Aorta (tissue), 5 donors: ENCODE data around the gene SLC5A2. TPM values are rescaled to one million over a fixed set of nuclear protein-coding genes. Genes with fewer than 3 reads are reported as not detected.

ENCODE experiments used
- ATAC-seq: fragments of 200-7000 bp; cut with Tn5 transposase; one replicate; pipeline ENCODE4 v1.9.1; 2022; ENCODE audit warnings: moderate library complexity; ENCODE audit not compliant: low FRiP score
- DNase-seq, 2 donors: peaks; one replicate each; pipeline ENCODE4 v3.0.0-alpha.2; 2020
- H3K27ac ChIP-seq, 2 donors: one replicate each; pipeline ENCODE4 v1.5.1; 2013; ENCODE audit warnings: low read length in 2 of 2, mild to moderate bottlenecking in 2 of 2, moderate library complexity in 2 of 2, control low read depth in 1 of 2, inconsistent platforms in 1 of 2, low read depth in 1 of 2
- H3K27me3 ChIP-seq, 2 donors: one replicate each; pipeline ENCODE4 v1.6.1; 2013; ENCODE audit warnings: control low read depth in 1 of 2, low read length in 1 of 2, mild to moderate bottlenecking in 1 of 2, moderate library complexity in 1 of 2; ENCODE audit not compliant: insufficient read depth in 2 of 2, control insufficient read depth in 1 of 2
- H3K36me3 ChIP-seq, 2 donors: one replicate each; pipeline ENCODE4 v1.6.1; 2013; ENCODE audit warnings: control low read depth in 1 of 2, low read length in 1 of 2, mild to moderate bottlenecking in 1 of 2; ENCODE audit not compliant: insufficient read depth in 2 of 2, control insufficient read depth in 1 of 2
- H3K4me1 ChIP-seq, 2 donors: one replicate each; pipeline ENCODE4 v1.6.1; 2013; ENCODE audit warnings: low read length in 2 of 2, control low read depth in 1 of 2, mild to moderate bottlenecking in 1 of 2, moderate library complexity in 1 of 2; ENCODE audit not compliant: insufficient read depth in 2 of 2, control insufficient read depth in 1 of 2
- H3K4me3 ChIP-seq, 2 donors: one replicate each; pipeline ENCODE4 v1.5.1; 2013; ENCODE audit warnings: low read length in 2 of 2, control low read depth in 1 of 2, mild to moderate bottlenecking in 1 of 2
- H3K9me3 ChIP-seq: one replicate; pipeline ENCODE4 v1.6.1; 2013; ENCODE audit warnings: mild to moderate bottlenecking, low read length; ENCODE audit not compliant: control insufficient read depth
- WGBS, 2 donors: extraction: QIAGEN DNeasy Blood & Tissue Kit; methylation state at CpG; one replicate each; pipeline ENCODE4 v1.1.7; 2013; 5-methylcytosine and 5-hydroxymethylcytosine counted together
- intact Hi-C, 2 donors: fragments of 100-400 bp; cut with DNase I; formaldehyde crosslinking; loops; one replicate each; pipeline versions ENCODE4 v1.14.2 to v1.15.0; 2022
- polyA plus RNA-seq, 2 donors: library from polyadenylated mRNA; stranded (reverse); fragments of 200-250 nt; gene quantifications; one replicate each; pipeline ENCODE4 v1.2.3, GENCODE V29; 2013
- total RNA-seq, 2 donors: library from RNA; stranded (reverse); fragmentation: NEBNext Ultra II Directional; extraction: Animal tissue kit (Norgen Biotek cat#: 25700); gene quantifications; one replicate each; pipeline ENCODE4 v1.2.1, GENCODE V29; 2021
- donor health status: healthy with polysubstance abuse.
- donor health status: Bipolar disorder and iron deficiency.
- donor health status: DM: no; HTN: no; CAD: no.
- donor health status: DM: no; HTN: no; CAD: no.
- donor health status: DM: yes; HTN: yes; CAD: no.

SLC5A2 gene
- total and polyA plus RNA-seq, 4 donors = 0.24 to 2.3 (median 0.65) TPM; not detected in 1

GRCh38 chr16:31471875-31472708 lies 10.8 kb upstream of the SLC5A2 start, which contains the start of gene TGFB1I1:
Gene TGFB1I1, plus strand, starts transcription at chr16:31472152. Its CDS starts 37 bp downstream, at chr16:31472189.
- intact Hi-C loops = no loop called here
- H3K27me3 ChIP-seq = no peaks in the 10 kb centered on the region
- DNase-seq = peak; percentile 88 to 92
- H3K27ac ChIP-seq = peak within 1 kb of the TSS; percentile 78 to 92
- no peaks in the 10 kb centered on the region for H3K9me3 ChIP-seq
- ATAC-seq = peak; percentile 76
- WGBS, 2 donors = 0 to 1% methylated on average over 28 to 63 of the region's 63 CpGs
- H3K36me3 ChIP-seq = peaks cover 0 to 7% of the 10 kb centered on the region in 2 donors
- peak within 1 kb of the TSS; percentile 79 to 92 for H3K4me3 ChIP-seq
- H3K4me1 ChIP-seq = no peaks in the 10 kb centered on the region

- DNase-seq = peak; percentile 95 to 98
- Histone ChIP-seq H3K27ac (peak overlapping the region; percentile 71 to 92), H3K36me3 (peaks cover 0 to 9% of the 10 kb centered on the region in 2 donors), H3K27me3 (no peaks in the 10 kb centered on the region), H3K4me1 (no peaks in the 10 kb centered on the region), H3K4me3 (peak overlapping the region; percentile 79 to 92), H3K9me3 (no peaks in the 10 kb centered on the region)
- intact Hi-C loops = no loop called here
- 5 to 7% methylated on average over 20 of the region's 20 CpGs for WGBS, 2 donors
- peak; percentile 93 for ATAC-seq
These were observed 10.2 kb upstream of the SLC5A2 start for GRCh38 chr16:31472709-31473203.

GRCh38 chr16:31473264-31473984 lies 9.5 kb upstream of the SLC5A2 start:
- Histone ChIP-seq H3K4me3 (no peak overlapping the region), H3K36me3 (peaks cover 0 to 11% of the 10 kb centered on the region in 2 donors), H3K4me1 (no peaks in the 10 kb centered on the region), H3K9me3 (no peaks in the 10 kb centered on the region), H3K27me3 (no peaks in the 10 kb centered on the region), H3K27ac (peak overlapping the region in 1 of 2 donors; percentile 13)
- 73 to 75% methylated on average over 17 of the region's 17 CpGs for WGBS, 2 donors
- intact Hi-C loops = no loop called here
- DNase-seq = no peak
- ATAC-seq = no peak

- Histone ChIP-seq H3K27me3 (no peaks in the 10 kb centered on the region), H3K36me3 (peaks cover 0 to 11% of the 10 kb centered on the region in 2 donors), H3K27ac (no peak overlapping the region), H3K4me3 (no peak overlapping the region), H3K9me3 (no peaks in the 10 kb centered on the region), H3K4me1 (no peaks in the 10 kb centered on the region)
- WGBS, 2 donors = 65 to 66% methylated on average over 12 of the region's 12 CpGs
- DNase-seq (peak in 1 of 2 donors; percentile 75), ATAC-seq (no peak)
- intact Hi-C loops = no loop called here
These were observed 8.7 kb upstream of the SLC5A2 start for GRCh38 chr16:31474173-31474714.

GRCh38 chr16:31474773-31475738 lies 7.9 kb upstream of the SLC5A2 start:
- intact Hi-C loops = no loop called here
- no peak overlapping the region for H3K4me3 ChIP-seq
- no peaks in the 10 kb centered on the region for H3K27me3 ChIP-seq
- peaks cover 0 to 11% of the 10 kb centered on the region in 2 donors for H3K36me3 ChIP-seq
- DNase-seq = no peak
- no peak for ATAC-seq
- WGBS, 2 donors = 82 to 85% methylated on average over 12 of the region's 12 CpGs
- no peaks in the 10 kb centered on the region for H3K9me3 ChIP-seq
- no peaks in the 10 kb centered on the region for H3K4me1 ChIP-seq
- H3K27ac ChIP-seq = no peak overlapping the region

GRCh38 chr16:31475946-31476302 lies 7.0 kb upstream of the SLC5A2 start:
- no peaks in the 10 kb centered on the region for H3K27me3 ChIP-seq
- intact Hi-C loops = no loop called here
- H3K36me3 ChIP-seq = peaks cover 0 to 11% of the 10 kb centered on the region in 2 donors
- H3K9me3 ChIP-seq = no peaks in the 10 kb centered on the region
- 80% methylated on average over 26 of the region's 26 CpGs for WGBS, 2 donors
- no peak overlapping the region for H3K4me3 ChIP-seq
- H3K4me1 ChIP-seq = no peaks in the 10 kb centered on the region
- no peak for ATAC-seq
- H3K27ac ChIP-seq = no peak overlapping the region
- DNase-seq = no peak

- peak; percentile 15 for ATAC-seq
- H3K36me3 ChIP-seq = peaks cover 0 to 11% of the 10 kb centered on the region in 2 donors
- no peak overlapping the region for H3K27ac ChIP-seq
- WGBS, 2 donors = 70 to 73% methylated on average over 61 to 68 of the region's 68 CpGs
- H3K27me3 ChIP-seq = no peaks in the 10 kb centered on the region
- no peak overlapping the region for H3K4me3 ChIP-seq
- intact Hi-C loops = no loop called here
- peak; percentile 89 to 91 for DNase-seq
- H3K4me1 ChIP-seq = no peaks in the 10 kb centered on the region
- H3K9me3 ChIP-seq = no peaks in the 10 kb centered on the region
These were observed 6.4 kb upstream of the SLC5A2 start for GRCh38 chr16:31476303-31477219.
